A549 (cell line): ENCODE data around the gene MAP3K7. TPM values are rescaled to one million over a fixed set of nuclear protein-coding genes. Genes with fewer than 3 reads are reported as not detected.

ENCODE experiments used
- ATAC-seq, 2 experiments: fragments of 200-7000 bp in 1 of 2; fragments of >200 bp in 1 of 2; cut with Nextera tagmentation in 1 of 2; cut with Tn5 transposase in 1 of 2; 3 replicates each; pipeline versions ENCODE4 v1.8.0 to v1.9.1; 2018 to 2020; ENCODE audit warnings: mild to moderate bottlenecking in 1 of 2, moderate library complexity in 1 of 2
- CTCF ChIA-PET: fragments of 300-600 bp; sonication (Branson Sonifier 250); formaldehyde crosslinking; extraction: SDS; loops from one replicate; lab custom pipeline; 2021; ENCODE audit warnings: antibody characterized with exemption, inconsistent platforms; lab: Yijun Ruan, JAX
- POLR2A ChIA-PET: fragments of 350-600 bp; formaldehyde crosslinking; extraction: SDS; loops from one replicate; lab custom pipeline; 2021; ENCODE audit warnings: antibody characterized with exemption, inconsistent platforms; lab: Yijun Ruan, JAX
- DNase-seq, 2 experiments: peaks; one replicate each; pipeline versions ENCODE4 v3.0.0 to v3.0.0-alpha.2; 2011 to 2016; ENCODE audit warnings: low read depth in 1 of 2, low spot score in 1 of 2
- FAIRE-seq: peaks from 2 replicates; lab custom pipeline; 2011; peaks lifted over from hg19 to GRCh38; lab: Jason Lieb, UNC
- H3K27ac ChIP-seq, 2 experiments: fragments of >200 bp; sonication (Bioruptor Twin); formaldehyde crosslinking; 3 replicates each; pipeline ENCODE4 v1.5.1; 2016 to 2017
- H3K4me1 ChIP-seq: fragments of >200 bp; sonication (Bioruptor Twin); formaldehyde crosslinking; 3 replicates; pipeline ENCODE4 v1.6.1; 2016
- H3K4me2 ChIP-seq: fragments of >200 bp; sonication (Bioruptor Twin); formaldehyde crosslinking; 3 replicates; pipeline ENCODE4 v1.6.1; 2016
- H3K4me3 ChIP-seq: fragments of >200 bp; sonication (Bioruptor Twin); formaldehyde crosslinking; 3 replicates; pipeline ENCODE4 v1.5.1; 2016
- H3K9me3 ChIP-seq: fragments of >200 bp; sonication (Bioruptor Twin); formaldehyde crosslinking; 3 replicates; pipeline ENCODE4 v1.6.1; 2016
- BCL3 ChIP-seq: fragments of >200 bp; sonication (Bioruptor Twin); formaldehyde crosslinking; IDR thresholded peaks from 3 replicates; pipeline ENCODE4 v1.6.1; 2016
- CBX8 ChIP-seq: fragments of 200-600 bp; sonication (generic); IDR thresholded peaks from 2 replicates; pipeline ENCODE4 v1.6.1; 2016
- CEBPB ChIP-seq, 2 experiments: fragments of >200 bp in 1 of 2; sonication (Bioruptor Twin) in 1 of 2; formaldehyde crosslinking in 1 of 2; IDR thresholded peaks; 2 replicates each; pipeline ENCODE4 v1.6.1; 2012 to 2016
- EHMT2 ChIP-seq: fragments of 200-600 bp; sonication (generic); IDR thresholded peaks from 2 replicates; pipeline ENCODE4 v1.6.1; 2016; ENCODE audit warnings: antibody characterized with exemption, low read depth, mild to moderate bottlenecking, moderate library complexity
- ESRRA ChIP-seq: fragments of 150-350 bp; IDR thresholded peaks from 2 replicates; pipeline ENCODE4 v1.6.1; 2014; ENCODE audit warnings: mild to moderate bottlenecking, low read length, borderline replicate concordance
- FOSB ChIP-seq: fragments of 250-450 bp; sonication (Bioruptor Pico); IDR thresholded peaks from 2 replicates; pipeline ENCODE4 v1.5.0; 2020; ENCODE audit warnings: mild to moderate bottlenecking, moderate library complexity
- HOXB5 ChIP-seq: fragments of 250-450 bp; sonication (Bioruptor Pico); IDR thresholded peaks from 2 replicates; pipeline ENCODE4 v1.5.0; 2020; ENCODE audit warnings: mild to moderate bottlenecking, moderate library complexity
- JUN ChIP-seq, 2 experiments: fragments of >200 bp; sonication (Bioruptor Twin); formaldehyde crosslinking; IDR thresholded peaks; 2 replicates in 1 of 2; 3 replicates in 1 of 2; pipeline ENCODE4 v1.6.1; 2016 to 2017
- JUNB ChIP-seq: fragments of >200 bp; sonication (Bioruptor Twin); formaldehyde crosslinking; IDR thresholded peaks from 2 replicates; pipeline ENCODE4 v1.6.1; 2016
- KDM1A ChIP-seq: fragments of 200-600 bp; sonication (generic); IDR thresholded peaks from 2 replicates; pipeline ENCODE4 v1.6.1; 2016; ENCODE audit warnings: low read depth, mild to moderate bottlenecking
- KDM5A ChIP-seq: fragments of 200-600 bp; sonication (generic); IDR thresholded peaks from 2 replicates; pipeline ENCODE4 v1.6.1; 2016; ENCODE audit warnings: antibody characterized with exemption, mild to moderate bottlenecking
- MAZ ChIP-seq: fragments of 150-350 bp; IDR thresholded peaks from 2 replicates; pipeline ENCODE4 v1.6.1; 2014; ENCODE audit warnings: antibody characterized with exemption, low read depth, low read length, borderline replicate concordance
- NPAS2 ChIP-seq: fragments of 250-450 bp; sonication (Bioruptor Pico); IDR thresholded peaks from 2 replicates; pipeline ENCODE4 v1.8.0; 2022; ENCODE audit warnings: mild to moderate bottlenecking, moderate library complexity, borderline replicate concordance
- NR3C1 ChIP-seq: fragments of >200 bp; sonication (Bioruptor Twin); formaldehyde crosslinking; IDR thresholded peaks from 3 replicates; pipeline ENCODE4 v1.6.1; 2017
- PHF8 ChIP-seq: fragments of 200-600 bp; sonication (generic); IDR thresholded peaks from 2 replicates; pipeline ENCODE4 v1.6.1; 2016; ENCODE audit warnings: low read depth, mild to moderate bottlenecking, antibody characterized with exemption, moderate library complexity, borderline replicate concordance
- RAD21 ChIP-seq, 2 experiments: fragments of >200 bp in 1 of 2; sonication (Bioruptor Twin) in 1 of 2; formaldehyde crosslinking in 1 of 2; IDR thresholded peaks in 1 of 2; conservative IDR thresholded peaks in 1 of 2; 2 replicates in 1 of 2; 3 replicates in 1 of 2; pipeline ENCODE4 v1.6.1; 2012 to 2018; ENCODE audit warnings: inconsistent platforms in 1 of 2
- RFX5 ChIP-seq: fragments of 450-650 bp; IDR thresholded peaks from 2 replicates; pipeline ENCODE4 v1.7.1; 2014; ENCODE audit warnings: antibody characterized with exemption, mild to moderate bottlenecking, moderate library complexity
- TFCP2L1 ChIP-seq: fragments of 250-450 bp; sonication (Bioruptor Pico); IDR thresholded peaks from 2 replicates; pipeline ENCODE4 v1.5.0; 2021; ENCODE audit warnings: mild to moderate bottlenecking
- ZNF302 ChIP-seq: fragments of 250-450 bp; sonication (Bioruptor Pico); IDR thresholded peaks from 2 replicates; pipeline ENCODE4 v1.9.0; 2021; ENCODE audit warnings: inconsistent platforms, mild to moderate bottlenecking, moderate library complexity
- ZSCAN20 ChIP-seq: fragments of 250-450 bp; sonication (Bioruptor Pico); IDR thresholded peaks from 2 replicates; pipeline ENCODE4 v1.8.0; 2022; ENCODE audit warnings: mild to moderate bottlenecking, moderate library complexity
- WGBS: methylation state at CpG from one replicate; pipeline ENCODE4 v1.1.6; 2017; ENCODE audit errors: missing lambda C conversion rate; 5-methylcytosine and 5-hydroxymethylcytosine counted together
- polyA plus RNA-seq, 4 experiments: library from polyadenylated mRNA; depleted of rRNA in 3 of 4; stranded (reverse); fragments of >200 nt; fragmentation: RNase III in 1 of 4; extraction: RNeasy Plus Mini Kit Qiagen cat#74134 plus additional on column Dnase treatment in 1 of 4; gene quantifications; 2 replicates in 3 of 4; 3 replicates in 1 of 4; pipeline ENCODE4 v1.2.3, GENCODE V29; 2011 to 2017
- TF ChIP-seq, protein P1 (sequence below): fragments of 250-450 bp; sonication (Bioruptor Pico); IDR thresholded peaks from 2 replicates; pipeline ENCODE4 v1.5.0; 2021; ENCODE audit warnings: mild to moderate bottlenecking, moderate library complexity, borderline replicate concordance
- TF ChIP-seq, protein P2 (sequence below): fragments of >200 bp; sonication (Bioruptor Twin); formaldehyde crosslinking; IDR thresholded peaks from 3 replicates; pipeline ENCODE4 v1.5.1; 2016
- TF ChIP-seq, protein P3 (sequence below): fragments of 250-450 bp; sonication (Bioruptor Pico); IDR thresholded peaks from 2 replicates; pipeline ENCODE4 v1.5.0; 2020; ENCODE audit warnings: low read depth, mild to moderate bottlenecking, moderate library complexity

Gene MAP3K7
- polyA plus RNA-seq, 2 of the 4 experiments (the other 2 are of a cell fraction) = 13.7 to 32.0 TPM

DNA sequence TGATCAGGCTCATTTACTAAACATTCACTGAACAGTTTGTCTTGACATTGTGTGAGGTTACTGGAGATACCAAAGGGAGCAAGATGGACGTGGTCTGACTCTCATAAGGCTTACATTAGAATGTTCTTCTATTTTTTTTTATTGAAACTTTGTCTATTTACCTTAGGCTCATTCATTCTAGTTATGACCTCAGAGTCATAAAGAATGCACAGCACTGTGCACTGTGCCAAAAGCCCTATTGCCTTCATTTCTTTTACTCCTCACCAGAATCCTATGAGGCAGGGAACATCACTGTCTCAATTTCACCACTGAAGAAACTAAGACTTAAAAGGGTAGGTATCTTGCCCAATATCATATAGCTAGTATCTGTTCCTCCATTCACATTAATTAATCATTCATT lies 94.5 kb downstream of the MAP3K7 start:
- Histone ChIP-seq H3K9me3 (no peaks in the 10 kb centered on the region), H3K4me1 (no peaks in the 10 kb centered on the region), H3K4me3 (no peak overlapping the region), H3K4me2 (no peak overlapping the region), H3K27ac (no peak overlapping the region)
- ChIA-PET CTCF (interaction anchor here (1.2 to 1.7 kb wide), 2 partner anchors 13 to 551 kb away, joined by 3 to 7 read pairs; no protein-coding TSS in a partner anchor), POLR2A (no interaction called here)
- FAIRE-seq (no peak), ATAC-seq (no peak), DNase-seq (no peak)
- TF ChIP-seq, protein P1, sequence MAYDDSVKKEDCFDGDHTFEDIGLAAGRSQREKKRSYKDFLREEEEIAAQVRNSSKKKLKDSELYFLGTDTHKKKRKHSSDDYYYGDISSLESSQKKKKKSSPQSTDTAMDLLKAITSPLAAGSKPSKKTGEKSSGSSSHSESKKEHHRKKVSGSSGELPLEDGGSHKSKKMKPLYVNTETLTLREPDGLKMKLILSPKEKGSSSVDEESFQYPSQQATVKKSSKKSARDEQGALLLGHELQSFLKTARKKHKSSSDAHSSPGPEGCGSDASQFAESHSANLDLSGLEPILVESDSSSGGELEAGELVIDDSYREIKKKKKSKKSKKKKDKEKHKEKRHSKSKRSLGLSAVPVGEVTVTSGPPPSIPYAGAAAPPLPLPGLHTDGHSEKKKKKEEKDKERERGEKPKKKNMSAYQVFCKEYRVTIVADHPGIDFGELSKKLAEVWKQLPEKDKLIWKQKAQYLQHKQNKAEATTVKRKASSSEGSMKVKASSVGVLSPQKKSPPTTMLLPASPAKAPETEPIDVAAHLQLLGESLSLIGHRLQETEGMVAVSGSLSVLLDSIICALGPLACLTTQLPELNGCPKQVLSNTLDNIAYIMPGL = no peak
- TF ChIP-seq RAD21 (conservative IDR thresholded peaks at IDR 0.05 in 1 of 2, IDR thresholded peaks at IDR 0.05 in 1 of 2) = no peak
- TF ChIP-seq EHMT2 = no peak
- TF ChIP-seq, protein P2, sequence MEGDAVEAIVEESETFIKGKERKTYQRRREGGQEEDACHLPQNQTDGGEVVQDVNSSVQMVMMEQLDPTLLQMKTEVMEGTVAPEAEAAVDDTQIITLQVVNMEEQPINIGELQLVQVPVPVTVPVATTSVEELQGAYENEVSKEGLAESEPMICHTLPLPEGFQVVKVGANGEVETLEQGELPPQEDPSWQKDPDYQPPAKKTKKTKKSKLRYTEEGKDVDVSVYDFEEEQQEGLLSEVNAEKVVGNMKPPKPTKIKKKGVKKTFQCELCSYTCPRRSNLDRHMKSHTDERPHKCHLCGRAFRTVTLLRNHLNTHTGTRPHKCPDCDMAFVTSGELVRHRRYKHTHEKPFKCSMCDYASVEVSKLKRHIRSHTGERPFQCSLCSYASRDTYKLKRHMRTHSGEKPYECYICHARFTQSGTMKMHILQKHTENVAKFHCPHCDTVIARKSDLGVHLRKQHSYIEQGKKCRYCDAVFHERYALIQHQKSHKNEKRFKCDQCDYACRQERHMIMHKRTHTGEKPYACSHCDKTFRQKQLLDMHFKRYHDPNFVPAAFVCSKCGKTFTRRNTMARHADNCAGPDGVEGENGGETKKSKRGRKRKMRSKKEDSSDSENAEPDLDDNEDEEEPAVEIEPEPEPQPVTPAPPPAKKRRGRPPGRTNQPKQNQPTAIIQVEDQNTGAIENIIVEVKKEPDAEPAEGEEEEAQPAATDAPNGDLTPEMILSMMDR = no peak
- TF ChIP-seq MAZ = no peak
- no peak for TF ChIP-seq CBX8
- TF ChIP-seq ESRRA = no peak
- no peak for TF ChIP-seq KDM1A
- TF ChIP-seq PHF8 = no peak
- TF ChIP-seq JUN (IDR thresholded peaks at IDR 0.05) = no peak
- no peak for TF ChIP-seq NPAS2 (CRISPR knock-in tag)
- no peak for TF ChIP-seq FOSB (CRISPR knock-in tag)
- no peak for TF ChIP-seq CEBPB (IDR thresholded peaks at IDR 0.05)
- TF ChIP-seq JUNB = no peak
- 4% methylated on average over 1 of the region's 1 CpG for WGBS

DNA sequence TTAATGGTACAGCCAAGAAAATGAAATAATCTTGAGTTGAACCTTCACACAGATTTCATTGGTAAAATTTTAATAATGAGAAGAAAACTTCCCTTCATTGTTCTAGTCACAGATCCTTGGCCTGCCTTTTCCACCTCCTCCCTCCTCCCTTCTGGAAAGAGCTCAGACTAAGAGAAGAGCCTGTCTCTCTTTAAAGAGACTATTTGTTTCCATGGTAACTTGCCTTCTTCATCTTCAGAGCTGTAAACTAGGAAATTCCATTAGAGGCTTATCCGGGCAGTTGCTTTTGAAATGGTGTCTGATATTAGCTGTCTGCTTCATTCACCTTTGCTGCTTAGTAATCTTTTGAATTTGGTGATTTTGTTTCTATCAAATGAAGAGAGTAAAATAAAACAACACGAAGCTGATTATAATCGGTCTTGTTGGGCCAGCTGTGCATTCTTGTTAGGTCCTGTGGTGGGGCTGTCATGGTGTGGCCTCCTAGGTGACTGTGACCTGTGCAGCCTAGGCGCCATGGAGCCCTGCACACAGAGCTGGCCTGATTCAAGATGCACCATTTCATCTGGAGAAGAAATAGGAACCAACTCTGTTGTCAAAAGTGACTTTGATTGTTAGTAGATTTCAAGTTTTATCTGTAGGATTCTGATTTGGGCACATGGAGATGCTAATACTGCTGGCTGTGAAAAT lies 96.7 kb downstream of the MAP3K7 start:
- WGBS = 74% methylated on average over 4 of the region's 4 CpGs
- no peaks in the 10 kb centered on the region for H3K4me1 ChIP-seq
- no peak overlapping the region for H3K4me3 ChIP-seq
- ATAC-seq (no peak), DNase-seq (no peak), FAIRE-seq (no peak)
- no peak overlapping the region for H3K4me2 ChIP-seq
- no peaks in the 10 kb centered on the region for H3K9me3 ChIP-seq
- TF ChIP-seq, protein P2 = no peak
- no peak for TF ChIP-seq TFCP2L1
- no peak for TF ChIP-seq JUN (IDR thresholded peaks at IDR 0.05)
- TF ChIP-seq, protein P1 = no peak
- TF ChIP-seq ZNF302 (CRISPR knock-in tag) = no peak
- TF ChIP-seq KDM5A = no peak
- TF ChIP-seq, protein P3, sequence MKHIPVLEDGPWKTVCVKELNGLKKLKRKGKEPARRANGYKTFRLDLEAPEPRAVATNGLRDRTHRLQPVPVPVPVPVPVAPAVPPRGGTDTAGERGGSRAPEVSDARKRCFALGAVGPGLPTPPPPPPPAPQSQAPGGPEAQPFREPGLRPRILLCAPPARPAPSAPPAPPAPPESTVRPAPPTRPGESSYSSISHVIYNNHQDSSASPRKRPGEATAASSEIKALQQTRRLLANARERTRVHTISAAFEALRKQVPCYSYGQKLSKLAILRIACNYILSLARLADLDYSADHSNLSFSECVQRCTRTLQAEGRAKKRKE (CRISPR knock-in tag) = no peak
- TF ChIP-seq ESRRA = no peak
- no peak for TF ChIP-seq ZSCAN20 (CRISPR knock-in tag)
- TF ChIP-seq BCL3 = no peak
- no peak for TF ChIP-seq NR3C1
- no peak for TF ChIP-seq RFX5
- TF ChIP-seq HOXB5 (CRISPR knock-in tag) = no peak
- ChIA-PET CTCF (interaction anchor here (1.7 to 2.3 kb wide), 2 partner anchors 11 to 550 kb away, joined by 7 to 10 read pairs; no protein-coding TSS in a partner anchor), POLR2A (no interaction called here)
- no peak overlapping the region for H3K27ac ChIP-seq
